ENCODE measurements around the gene EZH2. TPM values are rescaled to one million over a fixed set of nuclear protein-coding genes. Genes with fewer than 3 reads are reported as not detected.

Gene EZH2
- total and polyA plus RNA-seq, 5 experiments from 2014 or later = 1.1 to 9.8 (median 2.8) TPM

DNA sequence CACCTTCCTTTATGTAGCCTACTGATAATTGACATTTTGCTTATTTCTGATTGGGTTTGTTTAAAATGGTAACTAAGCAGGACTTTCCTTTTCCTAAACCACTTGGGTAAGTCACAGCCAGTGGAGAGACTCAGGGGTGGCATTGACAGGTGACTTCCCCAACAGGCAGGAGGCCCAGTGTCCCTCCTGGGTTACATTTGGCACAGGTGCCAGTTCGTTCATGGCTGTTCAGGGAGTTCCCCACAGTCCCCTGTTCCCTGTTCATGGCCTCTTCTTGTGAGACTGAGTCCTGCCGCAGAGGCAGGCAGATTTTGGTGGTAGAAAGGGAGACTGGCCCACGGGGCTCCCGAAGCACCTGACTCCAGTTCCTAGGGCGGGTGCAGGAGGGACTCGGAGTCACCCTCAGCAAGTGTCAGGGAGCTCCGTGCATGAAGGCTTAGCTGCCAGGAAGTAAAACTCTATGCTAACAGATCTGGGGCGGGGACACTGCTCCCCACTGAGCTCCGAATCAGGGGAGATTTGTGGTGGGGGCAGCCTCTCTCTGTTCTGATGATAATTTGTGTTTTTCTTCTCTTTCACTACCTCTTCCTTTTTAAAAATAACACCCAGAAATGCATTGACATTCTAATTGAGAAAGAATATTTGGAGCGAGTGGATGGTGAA lies 84.1 kb downstream of the EZH2 start:
- Mint-ChIP-seq H3K27ac (peak overlapping the region in 4 of 10 donors; percentile 2 to 63 (median 28)), H3K4me3 (no peak overlapping the region), H3K4me1 (peaks cover 0 to 4% (median 1%) of the 10 kb centered on the region in 4 donors), H3K9me3 (no peaks in the 10 kb centered on the region), H3K27me3 (no peaks in the 10 kb centered on the region), H3K36me3 (peaks cover 7 to 72% (median 30%) of the 10 kb centered on the region in 3 donors)
- DNase-seq = no peak
- POLR2A ChIA-PET = no interaction called here
- ATAC-seq = no peak

GRCh38 chr7:148796841-148797240 lies 87.2 kb downstream of the EZH2 start:
- Mint-ChIP-seq H3K4me1 (peaks cover 0 to 4% (median 1%) of the 10 kb centered on the region in 4 donors), H3K9me3 (no peaks in the 10 kb centered on the region), H3K4me3 (no peak overlapping the region), H3K27ac (no peak overlapping the region), H3K27me3 (no peaks in the 10 kb centered on the region), H3K36me3 (peaks cover 11 to 96% (median 40%) of the 10 kb centered on the region in 3 donors)
- no peak for ATAC-seq
- POLR2A ChIA-PET = interaction anchor here (0.5 kb wide), 1 partner anchor 14 kb away, joined by 5 read pairs; no protein-coding TSS in a partner anchor
- no peak for DNase-seq

DNA sequence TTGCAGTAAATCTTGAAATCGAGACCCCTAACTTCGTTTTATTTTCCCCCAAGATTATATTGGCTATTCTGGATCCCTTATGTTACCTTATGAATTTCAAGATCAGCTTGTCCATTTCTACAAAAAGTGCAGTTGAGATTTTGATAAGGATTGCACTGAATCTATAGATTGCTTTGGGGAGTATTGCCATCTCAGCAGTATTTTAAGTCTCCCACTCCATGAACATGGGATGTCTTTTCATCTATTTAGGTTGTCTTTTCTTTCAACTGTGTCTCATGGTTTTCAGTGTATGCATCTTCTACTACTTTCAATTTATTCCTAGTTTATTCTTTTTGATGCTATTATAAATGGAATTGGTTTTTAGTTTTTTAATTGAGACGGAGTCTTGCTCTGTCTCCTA lies 89.6 kb downstream of the EZH2 start:
- ATAC-seq = no peak
- no peak overlapping the region for H3K4me3 Mint-ChIP-seq
- peaks cover 0 to 4% (median 1%) of the 10 kb centered on the region in 4 donors for H3K4me1 Mint-ChIP-seq
- no peaks in the 10 kb centered on the region for H3K9me3 Mint-ChIP-seq
- no peak for DNase-seq
- POLR2A ChIA-PET = interaction anchor here (0.6 kb wide), 1 partner anchor 240 kb away, joined by 5 read pairs; no protein-coding TSS in a partner anchor
- peak overlapping the region in 2 of 10 donors; percentile 19 to 40 for H3K27ac Mint-ChIP-seq
- H3K36me3 Mint-ChIP-seq = peaks cover 5 to 97% (median 33%) of the 10 kb centered on the region in 3 donors
- H3K27me3 Mint-ChIP-seq = no peaks in the 10 kb centered on the region

DNA sequence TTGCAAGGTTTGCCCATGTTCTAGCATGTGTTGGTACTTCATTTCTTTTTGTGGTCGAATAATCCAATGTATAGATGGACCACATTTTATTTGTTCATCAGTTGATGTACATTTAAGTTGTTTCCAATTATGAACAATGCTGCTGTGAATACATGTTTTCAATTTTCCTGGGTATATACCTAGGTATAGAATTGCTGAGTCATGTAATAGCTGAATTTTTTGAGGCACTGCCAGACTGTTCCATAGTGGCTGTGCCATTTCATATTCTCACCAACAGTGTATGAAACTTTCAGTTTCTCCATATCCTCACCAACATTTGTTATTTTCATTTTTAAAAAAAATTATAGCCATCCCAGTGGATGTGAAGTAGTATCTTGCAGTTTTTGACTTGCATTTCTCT lies 90.5 kb downstream of the EZH2 start:
- Mint-ChIP-seq H3K4me1 (peaks cover 0 to 4% (median 1%) of the 10 kb centered on the region in 4 donors), H3K9me3 (no peaks in the 10 kb centered on the region), H3K27ac (peak overlapping the region in 1 of 10 donors; percentile 14), H3K4me3 (no peak overlapping the region), H3K36me3 (peaks cover 10 to 96% (median 32%) of the 10 kb centered on the region in 3 donors), H3K27me3 (no peaks in the 10 kb centered on the region)
- no peak for DNase-seq
- ATAC-seq = no peak
- POLR2A ChIA-PET = no interaction called here

- H3K9me3 Mint-ChIP-seq = no peaks in the 10 kb centered on the region
- no peak overlapping the region for H3K4me3 Mint-ChIP-seq
- H3K4me1 Mint-ChIP-seq = peaks cover 0 to 4% (median 1%) of the 10 kb centered on the region in 4 donors
- DNase-seq (no peak), ATAC-seq (no peak)
- H3K27me3 Mint-ChIP-seq = no peaks in the 10 kb centered on the region
- H3K27ac Mint-ChIP-seq = peak overlapping the region in 1 of 10 donors; percentile 57
- POLR2A ChIA-PET = no interaction called here
- peaks cover 10 to 95% (median 40%) of the 10 kb centered on the region in 3 donors for H3K36me3 Mint-ChIP-seq
Measured at GRCh38 chr7:148791546-148791945, 92.5 kb downstream of the EZH2 start.

GRCh38 chr7:148790850-148791249 lies 93.2 kb downstream of the EZH2 start:
- DNase-seq = no peak
- no peaks in the 10 kb centered on the region for H3K27me3 Mint-ChIP-seq
- POLR2A ChIA-PET = no interaction called here
- peaks cover 0 to 4% (median under 1%) of the 10 kb centered on the region in 4 donors for H3K4me1 Mint-ChIP-seq
- H3K36me3 Mint-ChIP-seq = peaks cover 10 to 95% (median 41%) of the 10 kb centered on the region in 3 donors
- no peaks in the 10 kb centered on the region for H3K9me3 Mint-ChIP-seq
- no peak overlapping the region for H3K27ac Mint-ChIP-seq
- H3K4me3 Mint-ChIP-seq = no peak overlapping the region
- no peak for ATAC-seq

- H3K9me3 Mint-ChIP-seq = no peaks in the 10 kb centered on the region
- POLR2A ChIA-PET = no interaction called here
- H3K27ac Mint-ChIP-seq = peak overlapping the region in 1 of 10 donors; percentile 19
- peaks cover 0 to 4% (median 0%) of the 10 kb centered on the region in 4 donors for H3K4me1 Mint-ChIP-seq
- peaks cover 10 to 97% (median 41%) of the 10 kb centered on the region in 3 donors for H3K36me3 Mint-ChIP-seq
- no peaks in the 10 kb centered on the region for H3K27me3 Mint-ChIP-seq
- DNase-seq (no peak), ATAC-seq (no peak)
- no peak overlapping the region for H3K4me3 Mint-ChIP-seq
Measured at GRCh38 chr7:148790131-148790726, 93.9 kb downstream of the EZH2 start.

- Mint-ChIP-seq H3K36me3 (peaks cover 10 to 96% (median 42%) of the 10 kb centered on the region in 3 donors), H3K27ac (peak overlapping the region in 2 of 10 donors; percentile 26 to 83), H3K27me3 (no peaks in the 10 kb centered on the region), H3K4me3 (no peak overlapping the region), H3K4me1 (peaks cover 0 to 4% (median 0%) of the 10 kb centered on the region in 4 donors), H3K9me3 (no peaks in the 10 kb centered on the region)
- POLR2A ChIA-PET = no interaction called here
- ATAC-seq = no peak
- DNase-seq = no peak
Measured at GRCh38 chr7:148789220-148789619, 94.9 kb downstream of the EZH2 start.

DNA sequence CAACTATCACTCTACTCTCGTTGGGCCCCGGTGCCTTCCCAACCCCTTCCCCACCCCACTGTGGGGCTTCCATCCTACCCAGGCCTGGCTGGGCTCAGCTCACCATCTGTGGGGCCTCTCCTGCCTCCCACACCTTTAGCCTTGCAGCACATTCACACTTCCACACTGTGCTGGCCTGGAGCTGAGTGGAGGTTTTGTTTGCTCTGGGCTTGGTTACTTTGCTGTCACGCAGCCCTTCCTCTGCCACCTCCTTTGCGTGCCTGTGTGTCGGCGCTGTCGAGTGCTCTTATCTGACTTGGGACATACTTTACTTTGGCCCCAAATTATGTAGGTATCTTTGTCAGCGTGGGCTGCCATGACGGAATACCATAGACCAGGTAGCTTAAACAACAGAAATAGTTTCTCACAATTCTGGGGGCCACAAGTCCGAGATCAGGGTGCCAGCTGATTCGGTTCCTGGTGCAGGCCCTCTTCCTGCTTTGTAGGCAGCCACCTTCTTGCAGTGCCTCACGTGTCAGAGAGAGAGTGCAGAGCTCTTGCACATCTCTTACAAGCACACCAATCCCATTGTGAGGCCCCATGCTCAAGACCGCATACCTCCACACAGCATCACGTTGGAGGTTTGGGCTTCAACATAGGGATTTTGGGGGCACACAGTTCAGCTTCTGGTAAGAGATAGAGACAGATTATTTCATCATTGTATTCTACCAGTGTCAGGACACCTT lies 96.4 kb downstream of the EZH2 start:
- POLR2A ChIA-PET = interaction anchor here (0.5 kb wide), 1 partner anchor 8 kb away, joined by 4 read pairs; no protein-coding TSS in a partner anchor
- DNase-seq (no peak), ATAC-seq (no peak)
- Mint-ChIP-seq H3K9me3 (no peaks in the 10 kb centered on the region), H3K27ac (peak overlapping the region in 2 of 10 donors; percentile 53 to 81), H3K4me3 (no peak overlapping the region), H3K36me3 (peaks cover 9 to 95% (median 36%) of the 10 kb centered on the region in 3 donors), H3K4me1 (peaks cover 0 to 2% (median 0%) of the 10 kb centered on the region in 4 donors), H3K27me3 (no peaks in the 10 kb centered on the region)

DNA sequence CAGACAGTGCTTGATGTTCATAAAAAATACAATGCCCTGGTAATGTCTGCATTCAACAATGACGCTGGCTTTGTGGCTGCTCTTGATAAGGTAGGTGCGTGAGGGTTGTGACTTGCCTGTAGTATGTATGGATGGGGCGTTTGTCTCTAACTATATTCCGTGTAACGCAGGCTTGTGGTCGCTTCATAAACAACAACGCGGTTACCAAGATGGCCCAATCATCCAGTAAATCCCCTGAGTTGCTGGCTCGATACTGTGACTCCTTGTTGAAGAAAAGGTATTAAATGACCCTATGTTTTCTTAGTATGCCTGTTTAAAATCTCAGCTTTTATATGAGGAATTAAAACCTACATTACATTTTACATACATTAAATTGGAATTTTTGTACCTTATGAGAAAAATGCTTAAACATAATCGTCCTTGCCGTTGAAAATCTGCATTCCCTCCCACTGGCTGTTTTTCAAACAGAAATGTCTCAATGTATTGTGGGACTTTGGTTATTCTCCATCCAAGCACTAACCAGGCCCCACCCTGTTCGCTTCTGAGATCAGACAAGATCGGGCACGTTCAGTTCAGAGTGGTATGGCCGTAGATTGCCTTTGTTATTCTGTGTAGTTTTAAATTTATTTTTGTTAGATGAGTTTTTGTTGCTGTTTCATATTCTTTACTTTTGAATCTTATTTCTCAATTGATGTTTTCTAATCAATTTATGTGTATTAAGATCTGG lies 100.1 kb downstream of the EZH2 start:
- Mint-ChIP-seq H3K4me3 (no peak overlapping the region), H3K4me1 (peaks cover 0 to 8% (median 5%) of the 10 kb centered on the region in 4 donors), H3K9me3 (no peaks in the 10 kb centered on the region), H3K27ac (peak overlapping the region in 1 of 10 donors; percentile 40), H3K27me3 (no peaks in the 10 kb centered on the region), H3K36me3 (peaks cover 6 to 86% (median 22%) of the 10 kb centered on the region in 3 donors)
- POLR2A ChIA-PET = interaction anchor here (0.9 kb wide), 1 partner anchor 23 kb away, joined by 4 read pairs; no protein-coding TSS in a partner anchor
- DNase-seq (no peak), ATAC-seq (no peak)

- DNase-seq = no peak
- Mint-ChIP-seq H3K9me3 (no peaks in the 10 kb centered on the region), H3K4me1 (peaks cover 0 to 12% (median 10%) of the 10 kb centered on the region in 4 donors), H3K27me3 (no peaks in the 10 kb centered on the region), H3K36me3 (peaks cover 4 to 85% (median 27%) of the 10 kb centered on the region in 3 donors), H3K4me3 (no peak overlapping the region), H3K27ac (peak overlapping the region in 1 of 10 donors; percentile 24)
- ATAC-seq = no peak
- POLR2A ChIA-PET = no interaction called here
Measured at GRCh38 chr7:148782757-148783456, 101.2 kb downstream of the EZH2 start.
